ENCODE results near the gene NKD1. TPM values are rescaled to one million over a fixed set of nuclear protein-coding genes. Genes with fewer than 3 reads are reported as not detected.

Gene NKD1
- total and polyA plus RNA-seq, 4 donors = 2.3 to 14.1 (median 8.0) TPM

GRCh38 chr16:50594308-50595260 lies 46.4 kb downstream of the NKD1 start:
- Histone ChIP-seq H3K4me1 (ENCODE audit: control insufficient read depth in 5 of 5, insufficient read depth in 5 of 5, low read length in 5 of 5) (peaks cover 0 to 70% (median 35%) of the 10 kb centered on the region in 5 donors), H3K9ac (ENCODE audit: insufficient read depth in 1 of 2, low read length in 2 of 2) (no peak overlapping the region), H3K4me3 (no peak overlapping the region), H3K27ac (ENCODE audit: low read depth in 1 of 2, low read length in 1 of 2) (no peak overlapping the region), H3K36me3 (ENCODE audit: control insufficient read depth in 4 of 4, insufficient read depth in 4 of 4, low read length in 4 of 4) (peaks cover 0 to 26% (median 9%) of the 10 kb centered on the region in 4 donors), H3K9me3 (ENCODE audit: control insufficient read depth in 4 of 4, insufficient read depth in 3 of 4, low read length in 3 of 4) (no peaks in the 10 kb centered on the region), H3K27me3 (ENCODE audit: control insufficient read depth in 3 of 3, insufficient read depth in 3 of 3, low read length in 2 of 3) (no peaks in the 10 kb centered on the region)
- no peak for DNase-seq
- WGBS, 2 donors = 85 to 89% methylated on average over 17 of the region's 17 CpGs
- no peak for ATAC-seq (ENCODE audit: insufficient read depth, low FRiP score)
- TF ChIP-seq CTCF (IDR thresholded peaks at IDR 0.05; ENCODE audit: control extremely low read depth, extremely low read depth) = no peak

- ATAC-seq (ENCODE audit: insufficient read depth, low FRiP score) (no peak), DNase-seq (no peak)
- Histone ChIP-seq H3K36me3 (ENCODE audit: control insufficient read depth in 4 of 4, insufficient read depth in 4 of 4, low read length in 4 of 4) (peaks cover 0 to 28% (median 11%) of the 10 kb centered on the region in 4 donors), H3K9ac (ENCODE audit: insufficient read depth in 1 of 2, low read length in 2 of 2) (no peak overlapping the region), H3K27me3 (ENCODE audit: control insufficient read depth in 3 of 3, insufficient read depth in 3 of 3, low read length in 2 of 3) (no peaks in the 10 kb centered on the region), H3K4me3 (no peak overlapping the region), H3K9me3 (ENCODE audit: control insufficient read depth in 4 of 4, insufficient read depth in 3 of 4, low read length in 3 of 4) (no peaks in the 10 kb centered on the region), H3K27ac (ENCODE audit: low read depth in 1 of 2, low read length in 1 of 2) (no peak overlapping the region), H3K4me1 (ENCODE audit: control insufficient read depth in 5 of 5, insufficient read depth in 5 of 5, low read length in 5 of 5) (peaks cover 0 to 83% (median 46%) of the 10 kb centered on the region in 5 donors)
- WGBS, 2 donors = 89 to 100% methylated on average over 2 of the region's 2 CpGs
- TF ChIP-seq CTCF (IDR thresholded peaks at IDR 0.05; ENCODE audit: control extremely low read depth, extremely low read depth) = no peak
Measured at GRCh38 chr16:50595859-50596258, 47.7 kb downstream of the NKD1 start.

GRCh38 chr16:50596762-50597450 lies 48.7 kb downstream of the NKD1 start:
- no peak for TF ChIP-seq CTCF (IDR thresholded peaks at IDR 0.05; ENCODE audit: control extremely low read depth, extremely low read depth)
- Histone ChIP-seq H3K4me1 (ENCODE audit: control insufficient read depth in 5 of 5, insufficient read depth in 5 of 5, low read length in 5 of 5) (peaks cover 0 to 83% (median 45%) of the 10 kb centered on the region in 5 donors), H3K36me3 (ENCODE audit: control insufficient read depth in 4 of 4, insufficient read depth in 4 of 4, low read length in 4 of 4) (peaks cover 0 to 25% (median 11%) of the 10 kb centered on the region in 4 donors), H3K27me3 (ENCODE audit: control insufficient read depth in 3 of 3, insufficient read depth in 3 of 3, low read length in 2 of 3) (no peaks in the 10 kb centered on the region), H3K9ac (ENCODE audit: insufficient read depth in 1 of 2, low read length in 2 of 2) (no peak overlapping the region), H3K9me3 (ENCODE audit: control insufficient read depth in 4 of 4, insufficient read depth in 3 of 4, low read length in 3 of 4) (no peaks in the 10 kb centered on the region), H3K4me3 (no peak overlapping the region), H3K27ac (ENCODE audit: low read depth in 1 of 2, low read length in 1 of 2) (no peak overlapping the region)
- DNase-seq = peak in 1 of 3 donors; percentile 55
- 81 to 88% methylated on average over 13 of the region's 13 CpGs for WGBS, 2 donors
- ATAC-seq (ENCODE audit: insufficient read depth, low FRiP score) = no peak

Data from lung (tissue), 12 donors.